Gastrocnemius medialis (tissue), 4 donors: ENCODE measurements around the gene RAI1. TPM values are rescaled to one million over a fixed set of nuclear protein-coding genes. Genes with fewer than 3 reads are reported as not detected.
A peak's percentile ranks its signal among the peaks of the same experiment; 100 is the strongest.

Experiments
- ATAC-seq, 2 donors: fragments of 150-250 bp; one replicate each; pipeline ENCODE4 v1.9.1; 2016
- DNase-seq, 2 donors: peaks; one replicate each; pipeline ENCODE4 v3.0.0-alpha.2; 2019
- H3K27ac ChIP-seq, 4 donors: fragments of 200-600 bp; sonication (generic); 1 replicate in 1 of 4; 2 replicates in 3 of 4; pipeline ENCODE4 v1.5.1; 2016 to 2018; ENCODE audit warnings: mild to moderate bottlenecking in 2 of 4, moderate library complexity in 1 of 4
- H3K27me3 ChIP-seq, 3 donors: fragments of 200-600 bp; sonication (generic) in 2 of 3; 1 replicate in 1 of 3; 2 replicates in 2 of 3; pipeline versions ENCODE4 v1.5.1 to v1.6.0; 2016 to 2019; ENCODE audit warnings: mild to moderate bottlenecking in 1 of 3, moderate library complexity in 1 of 3
- H3K36me3 ChIP-seq, 2 donors: fragments of 200-600 bp; sonication (generic) in 1 of 2; one replicate each; pipeline ENCODE4 v1.5.1; 2017 to 2018
- H3K4me1 ChIP-seq, 2 donors: fragments of 200-600 bp; sonication (generic) in 1 of 2; one replicate each; pipeline ENCODE4 v1.5.1; 2016 to 2017; ENCODE audit warnings: mild to moderate bottlenecking in 2 of 2
- H3K4me3 ChIP-seq, 4 donors: fragments of 200-600 bp; sonication (generic) in 3 of 4; 1 replicate in 1 of 4; 2 replicates in 3 of 4; pipeline ENCODE4 v1.5.1; 2016 to 2019; ENCODE audit warnings: mild to moderate bottlenecking in 2 of 4
- H3K9me3 ChIP-seq, 3 donors: fragments of 200-600 bp; sonication (generic) in 2 of 3; 1 replicate in 1 of 3; 2 replicates in 2 of 3; pipeline ENCODE4 v1.5.1; 2016 to 2019
- POLR2A ChIP-seq, 2 donors: fragments of 450-650 bp; IDR thresholded peaks; one replicate each; pipeline ENCODE4 v1.6.1; 2017; ENCODE audit warnings: antibody characterized with exemption in 2 of 2, mild to moderate bottlenecking in 2 of 2, moderate library complexity in 2 of 2
- in situ Hi-C, 4 donors: fragments of 200-750 bp; cut with MboI; loops; one replicate each; pipeline versions ENCODE4 v1.15.0 to v1.8.0; 2017; ENCODE audit warnings: low sequenced_read_pairs in 4 of 4
- intact Hi-C: fragments of 100-400 bp; cut with DNase I; formaldehyde crosslinking; loops from one replicate; pipeline ENCODE4 v1.15.1; 2023; ENCODE audit warnings: low total_unique reads
- total RNA-seq, 4 donors: library from RNA; depleted of rRNA; stranded (reverse); fragments of >200 nt; gene quantifications; one replicate each; pipeline versions ENCODE4 v1.1.0 to v1.2.3, GENCODE V29; 2016
- TF ChIP-seq, protein P1 (sequence below), 5 experiments: fragments of 450-650 bp in 3 of 5; fragments of 200-600 bp in 2 of 5; sonication (generic) in 2 of 5; IDR thresholded peaks in 4 of 5; conservative IDR thresholded peaks in 1 of 5; 1 replicate in 4 of 5; 2 replicates in 1 of 5; pipeline ENCODE4 v1.5.1; 2016 to 2019; ENCODE audit warnings: antibody characterized with exemption in 5 of 5, mild to moderate bottlenecking in 3 of 5, moderate library complexity in 3 of 5

The RAI1 gene
- total RNA-seq, 4 donors from 2014 or later: 2.1 to 6.7 (median 4.3) TPM

DNA sequence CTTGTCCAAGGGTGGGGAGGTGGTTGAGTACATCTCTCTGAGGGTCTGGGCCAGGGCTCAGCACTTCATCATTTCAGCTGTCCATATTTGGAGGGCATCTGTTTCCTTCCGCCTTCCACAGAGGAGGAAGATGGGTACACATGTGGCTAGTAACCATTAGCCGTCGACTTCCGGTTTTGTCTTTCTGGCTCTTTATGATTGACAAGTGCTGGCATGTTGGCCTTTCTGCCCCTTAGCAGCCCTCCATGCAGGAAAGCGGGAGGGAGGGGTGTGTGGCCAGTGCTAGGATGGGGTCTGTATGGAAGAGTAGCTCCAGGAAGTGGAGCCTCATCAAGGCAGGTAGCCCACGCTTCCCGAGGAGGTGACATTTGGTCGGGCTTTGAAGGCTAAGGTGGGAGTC lies 69.6 kb downstream of the RAI1 start:
- Histone ChIP-seq H3K36me3 (no peaks in the 10 kb centered on the region), H3K4me3 (no peak overlapping the region), H3K27me3 (no peaks in the 10 kb centered on the region), H3K9me3 (no peaks in the 10 kb centered on the region), H3K27ac (peak overlapping the region; percentile 77 to 91 (median 88)), H3K4me1 (peaks cover 16 to 29% of the 10 kb centered on the region in 2 donors)
- TF ChIP-seq, protein P1, sequence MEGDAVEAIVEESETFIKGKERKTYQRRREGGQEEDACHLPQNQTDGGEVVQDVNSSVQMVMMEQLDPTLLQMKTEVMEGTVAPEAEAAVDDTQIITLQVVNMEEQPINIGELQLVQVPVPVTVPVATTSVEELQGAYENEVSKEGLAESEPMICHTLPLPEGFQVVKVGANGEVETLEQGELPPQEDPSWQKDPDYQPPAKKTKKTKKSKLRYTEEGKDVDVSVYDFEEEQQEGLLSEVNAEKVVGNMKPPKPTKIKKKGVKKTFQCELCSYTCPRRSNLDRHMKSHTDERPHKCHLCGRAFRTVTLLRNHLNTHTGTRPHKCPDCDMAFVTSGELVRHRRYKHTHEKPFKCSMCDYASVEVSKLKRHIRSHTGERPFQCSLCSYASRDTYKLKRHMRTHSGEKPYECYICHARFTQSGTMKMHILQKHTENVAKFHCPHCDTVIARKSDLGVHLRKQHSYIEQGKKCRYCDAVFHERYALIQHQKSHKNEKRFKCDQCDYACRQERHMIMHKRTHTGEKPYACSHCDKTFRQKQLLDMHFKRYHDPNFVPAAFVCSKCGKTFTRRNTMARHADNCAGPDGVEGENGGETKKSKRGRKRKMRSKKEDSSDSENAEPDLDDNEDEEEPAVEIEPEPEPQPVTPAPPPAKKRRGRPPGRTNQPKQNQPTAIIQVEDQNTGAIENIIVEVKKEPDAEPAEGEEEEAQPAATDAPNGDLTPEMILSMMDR (IDR thresholded peaks at IDR 0.05 in 4 of 5, conservative IDR thresholded peaks at IDR 0.05 in 1 of 5): no peak
- TF ChIP-seq POLR2A (IDR thresholded peaks at IDR 0.05): no peak
- intact Hi-C loops (loop anchor here (2.0 kb wide), 1 partner anchor 56 kb away; no protein-coding TSS in a partner anchor), in situ Hi-C loops (no loop called here)
- ATAC-seq (no peak), DNase-seq (no peak)

- intact Hi-C loops (loop anchor here (1.0 to 2.0 kb wide), 3 partner anchors 31 to 160 kb away; partner anchors contain the start of gene PEMT), in situ Hi-C loops (no loop called here)
- Histone ChIP-seq H3K4me1 (peaks cover 16 to 24% of the 10 kb centered on the region in 2 donors), H3K27me3 (no peaks in the 10 kb centered on the region), H3K4me3 (peak overlapping the region; percentile 49 to 66 (median 64)), H3K27ac (peak overlapping the region; percentile 77 to 91 (median 88)), H3K9me3 (no peaks in the 10 kb centered on the region), H3K36me3 (no peaks in the 10 kb centered on the region)
- DNase-seq (no peak), ATAC-seq (peak in 1 of 2 donors; percentile 2)
- TF ChIP-seq, protein P1 (IDR thresholded peaks at IDR 0.05 in 4 of 5, conservative IDR thresholded peaks at IDR 0.05 in 1 of 5): no peak
- TF ChIP-seq POLR2A (IDR thresholded peaks at IDR 0.05): no peak
These were observed 70.3 kb downstream of the RAI1 start for GRCh38 chr17:17751489-17752088.

- in situ Hi-C loops: no loop called here
These were observed 71.0 kb downstream of the RAI1 start for GRCh38 chr17:17752089-17752820.

GRCh38 chr17:17752821-17753321 lies 71.6 kb downstream of the RAI1 start:
- H3K9me3 ChIP-seq: no peaks in the 10 kb centered on the region
- H3K4me3 ChIP-seq: peak overlapping the region; percentile 49 to 72 (median 66)
- no peaks in the 10 kb centered on the region for H3K36me3 ChIP-seq
- no peaks in the 10 kb centered on the region for H3K27me3 ChIP-seq
- TF ChIP-seq, protein P1 (IDR thresholded peaks at IDR 0.05 in 4 of 5, conservative IDR thresholded peaks at IDR 0.05 in 1 of 5): no peak
- TF ChIP-seq POLR2A (IDR thresholded peaks at IDR 0.05): no peak
- H3K4me1 ChIP-seq: peaks cover 16 to 24% of the 10 kb centered on the region in 2 donors
- peak overlapping the region; percentile 77 to 91 (median 88) for H3K27ac ChIP-seq
- intact Hi-C loops: loop anchor here (1.0 to 2.0 kb wide), 2 partner anchors 30 to 162 kb away; partner anchors contain the start of gene PEMT
- in situ Hi-C loops: no loop called here
- DNase-seq: no peak
- ATAC-seq: peak; percentile 3 to 7

More at GRCh38 chr17:17752089-17752820, 71.0 kb downstream of the RAI1 start:
- ATAC-seq (peak; percentile 84 to 87), DNase-seq (peak; percentile 92 to 95)
- H3K9me3 ChIP-seq: no peaks in the 10 kb centered on the region
- peak overlapping the region; percentile 49 to 72 (median 66) for H3K4me3 ChIP-seq
- TF ChIP-seq, protein P1 (IDR thresholded peaks at IDR 0.05 in 4 of 5, conservative IDR thresholded peaks at IDR 0.05 in 1 of 5): peak in 1 of 5 experiments; percentile 32
- TF ChIP-seq POLR2A (IDR thresholded peaks at IDR 0.05): peak; percentile 67 to 75
- peak overlapping the region; percentile 77 to 91 (median 88) for H3K27ac ChIP-seq
- no peaks in the 10 kb centered on the region for H3K27me3 ChIP-seq
- intact Hi-C loops: loop anchor here (1.0 to 2.0 kb wide), 2 partner anchors 31 to 161 kb away; partner anchors contain the start of gene PEMT
- H3K36me3 ChIP-seq: no peaks in the 10 kb centered on the region
- H3K4me1 ChIP-seq: peaks cover 16 to 24% of the 10 kb centered on the region in 2 donors
